B cell (primary cell): ENCODE data around the gene ATP9B. TPM values are rescaled to one million over a fixed set of nuclear protein-coding genes. Genes with fewer than 3 reads are reported as not detected.

ENCODE experiments used
- ATAC-seq: fragments of 200-7000 bp; cut with Tn5 transposase; one replicate; pipeline ENCODE4 v1.10.0; 2021; ENCODE audit warnings: low read depth, mild to moderate bottlenecking, moderate number of reproducible peaks, moderate library complexity
- CTCF ChIA-PET: fragments of 350-600 bp; sonication (Branson Sonifier 250); formaldehyde crosslinking; loops from one replicate; lab custom pipeline; 2021; ENCODE audit warnings: antibody characterized with exemption, inconsistent platforms; lab: Charles Lee
- POLR2A ChIA-PET: fragments of 350-600 bp; sonication (Branson Sonifier 250); formaldehyde crosslinking; loops from one replicate; lab custom pipeline; 2021; ENCODE audit warnings: antibody characterized with exemption; lab: Charles Lee
- DNase-seq: peaks from one replicate; pipeline ENCODE4 v3.0.0; 2013
- H2AFZ ChIP-seq: 2 replicates; pipeline ENCODE4 v1.6.1; 2012; ENCODE audit warnings: mild to moderate bottlenecking, low read depth, low read length; ENCODE audit not compliant: insufficient read depth, poor library complexity, severe bottlenecking
- H3K27ac ChIP-seq, 2 donors: 1 replicate in 1 of 2; 2 replicates in 1 of 2; pipeline ENCODE4 v1.5.1; 2012 to 2013; ENCODE audit warnings: low read length in 2 of 2, mild to moderate bottlenecking in 2 of 2, moderate library complexity in 1 of 2
- H3K27me3 ChIP-seq, 4 experiments: fragments of 200-600 bp in 1 of 4; sonication (generic) in 1 of 4; replicated peaks in 1 of 4; 1 replicate in 2 of 4; 2 replicates in 2 of 4; pipeline versions ENCODE4 v1.6.1 to v1.7.0; 2013 to 2016; ENCODE audit warnings: low read length in 3 of 4, mild to moderate bottlenecking in 2 of 4, mixed read lengths in 1 of 4, moderate library complexity in 1 of 4; ENCODE audit not compliant: insufficient read depth in 4 of 4, control insufficient read depth in 3 of 4; ENCODE audit errors: control extremely low read depth in 1 of 4
- H3K36me3 ChIP-seq, 2 experiments: replicated peaks in 1 of 2; 1 replicate in 1 of 2; 2 replicates in 1 of 2; pipeline versions ENCODE4 v1.6.1 to v1.7.1; 2013; ENCODE audit warnings: low read length in 1 of 2; ENCODE audit not compliant: insufficient read depth in 2 of 2, control insufficient read depth in 1 of 2; ENCODE audit errors: control extremely low read depth in 1 of 2, extremely low read depth in 1 of 2
- H3K4me1 ChIP-seq, 2 donors: fragments of 200-600 bp in 1 of 2; sonication (generic) in 1 of 2; 1 replicate in 1 of 2; 2 replicates in 1 of 2; pipeline versions ENCODE4 v1.5.1 to v1.6.1; 2013 to 2017; ENCODE audit warnings: low read length in 2 of 2; ENCODE audit not compliant: control insufficient read depth in 2 of 2, insufficient read depth in 2 of 2
- H3K4me2 ChIP-seq: replicated peaks from 2 replicates; pipeline ENCODE3; 2012; ENCODE audit warnings: mild to moderate bottlenecking, low read depth, low read length; ENCODE audit not compliant: poor library complexity, severe bottlenecking
- H3K4me3 ChIP-seq, 5 experiments: fragments of 200-600 bp in 1 of 5; sonication (generic) in 1 of 5; 1 replicate in 3 of 5; 2 replicates in 2 of 5; pipeline versions ENCODE4 v1.5.1 to v1.7.0; 2011 to 2016; ENCODE audit warnings: low read length in 4 of 5, mild to moderate bottlenecking in 4 of 5, low read depth in 2 of 5, control low read depth in 1 of 5, moderate library complexity in 1 of 5; ENCODE audit not compliant: insufficient read depth in 1 of 5; ENCODE audit errors: control extremely low read depth in 1 of 5, extremely low read depth in 1 of 5
- H3K79me2 ChIP-seq: fragments of 200-600 bp; sonication (generic); one replicate; pipeline ENCODE4 v1.6.0; 2016; ENCODE audit warnings: low read length; ENCODE audit not compliant: control insufficient read depth, insufficient read depth
- H3K9ac ChIP-seq: fragments of 200-600 bp; sonication (generic); 2 replicates; pipeline ENCODE4 v1.6.1; 2017; ENCODE audit warnings: mild to moderate bottlenecking, low read length, moderate library complexity
- H3K9me3 ChIP-seq, 3 donors: one replicate each; pipeline versions ENCODE4 v1.6.1 to v1.7.1; 2013; ENCODE audit warnings: low read length in 2 of 3; ENCODE audit not compliant: control insufficient read depth in 2 of 3, insufficient read depth in 1 of 3; ENCODE audit errors: control extremely low read depth in 1 of 3
- H4K20me1 ChIP-seq: 2 replicates; pipeline ENCODE4 v1.6.0; 2012; ENCODE audit warnings: mild to moderate bottlenecking, low read length; ENCODE audit not compliant: insufficient read depth, control insufficient read depth, poor library complexity, severe bottlenecking
- H3K27ac Mint-ChIP-seq: one replicate; pipeline ENCODE4 v1.8.0; 2021; ENCODE audit warnings: mixed read lengths
- H3K27me3 Mint-ChIP-seq: one replicate; pipeline ENCODE4 v1.8.0; 2021; ENCODE audit warnings: mixed read lengths
- H3K4me1 Mint-ChIP-seq: one replicate; pipeline ENCODE4 v1.8.0; 2021; ENCODE audit warnings: mixed read lengths
- H3K4me3 Mint-ChIP-seq: one replicate; pipeline ENCODE4 v1.8.0; 2021; ENCODE audit warnings: mixed read lengths
- H3K9me3 Mint-ChIP-seq: one replicate; pipeline ENCODE4 v1.8.0; 2022; ENCODE audit warnings: mixed read lengths; ENCODE audit not compliant: insufficient read depth
- CTCF ChIP-seq: fragments of 200-600 bp; IDR thresholded peaks from one replicate; pipeline ENCODE4 v1.8.0; 2022; ENCODE audit warnings: antibody characterized with exemption, mild to moderate bottlenecking
- EZH2 ChIP-seq: IDR thresholded peaks from 2 replicates; pipeline ENCODE4 v1.6.1; 2012; ENCODE audit warnings: borderline replicate concordance, low read depth, mild to moderate bottlenecking, moderate library complexity, low read length; ENCODE audit not compliant: insufficient read depth, poor library complexity, severe bottlenecking
- WGBS: methylation state at CpG from one replicate; pipeline ENCODE4 v1.1.5; 2013; ENCODE audit warnings: missing lambda C conversion rate; ENCODE audit not compliant: insufficient coverage; 5-methylcytosine and 5-hydroxymethylcytosine counted together
- intact Hi-C: fragments of 100-400 bp; cut with micrococcal nuclease; formaldehyde crosslinking; loops from one replicate; pipeline ENCODE4 v1.10.0; 2022
- polyA plus RNA-seq: library from polyadenylated mRNA; depleted of rRNA; stranded (reverse); fragments of >200 nt; gene quantifications from 2 replicates; pipeline ENCODE4 v1.2.3, GENCODE V29; 2012
- total RNA-seq, 2 donors: library from RNA; stranded (reverse); fragments of 120-200 nt in 1 of 2; gene quantifications; 1 replicate in 1 of 2; 2 replicates in 1 of 2; pipeline versions ENCODE4 v1.2.3 to v1.2.4, GENCODE V29; 2013 to 2022

ATP9B gene
- total and polyA plus RNA-seq, 2 donors (not counting 1 experiment from before 2014, with no cell fraction given): 34.3 to 71.7 TPM

DNA sequence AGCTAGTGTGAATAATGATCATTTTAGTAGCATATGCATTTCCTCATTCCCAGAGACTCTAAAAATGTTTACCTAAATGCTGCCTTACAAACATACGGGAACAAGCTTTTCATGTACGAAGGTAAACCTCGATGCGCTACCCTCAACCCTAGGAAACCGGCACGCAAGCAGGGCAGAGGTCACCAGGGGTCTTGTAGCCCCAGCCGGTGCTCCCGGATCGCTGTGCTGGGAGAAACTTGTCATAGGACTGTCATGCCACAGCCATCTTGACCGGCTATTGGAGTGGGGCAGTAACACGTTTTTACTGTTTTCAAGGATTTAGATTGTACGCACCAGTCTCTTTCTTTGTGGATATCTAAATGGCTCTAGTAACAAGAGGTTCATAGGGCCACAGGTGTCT is 291.7 kb downstream of the ATP9B start:
- H3K27me3 Mint-ChIP-seq: no peaks in the 10 kb centered on the region
- Histone ChIP-seq H3K27ac (no peak overlapping the region), H3K9ac (no peak overlapping the region), H3K4me1 (peaks cover 0 to 6% of the 10 kb centered on the region in 2 donors), H3K4me2 (no peak overlapping the region), H3K9me3 (no peaks in the 10 kb centered on the region), H3K79me2 (no peaks in the 10 kb centered on the region), H3K27me3 (no peaks in the 10 kb centered on the region), H4K20me1 (no peaks in the 10 kb centered on the region), H3K36me3 (peaks cover 0 to 36% of the 10 kb centered on the region in 2 experiments), H2AFZ (no peak overlapping the region), H3K4me3 (no peak overlapping the region)
- TF ChIP-seq EZH2 (no peak), CTCF (no peak)
- peaks cover 7% of the 10 kb centered on the region for H3K4me1 Mint-ChIP-seq
- intact Hi-C loops: no loop called here
- 98% methylated on average over 12 of the region's 12 CpGs for WGBS
- DNase-seq: no peak
- no peak overlapping the region for H3K27ac Mint-ChIP-seq
- H3K4me3 Mint-ChIP-seq: no peak overlapping the region
- H3K9me3 Mint-ChIP-seq: no peaks in the 10 kb centered on the region
- no peak for ATAC-seq
- ChIA-PET CTCF (interaction anchor here (0.6 to 1.4 kb wide), 3 partner anchors 16 to 286 kb away, joined by 3 to 4 read pairs (median 4); no protein-coding TSS in a partner anchor), POLR2A (no interaction called here)

- Histone ChIP-seq H4K20me1 (no peaks in the 10 kb centered on the region), H3K4me3 (no peak overlapping the region), H3K36me3 (peaks cover 0 to 37% of the 10 kb centered on the region in 2 experiments), H3K9me3 (no peaks in the 10 kb centered on the region), H2AFZ (no peak overlapping the region), H3K27ac (no peak overlapping the region), H3K27me3 (no peaks in the 10 kb centered on the region), H3K4me1 (no peaks in the 10 kb centered on the region), H3K4me2 (no peak overlapping the region), H3K79me2 (no peaks in the 10 kb centered on the region), H3K9ac (no peak overlapping the region)
- no peak for TF ChIP-seq EZH2
- TF ChIP-seq CTCF: no peak
- Mint-ChIP-seq H3K4me3 (no peak overlapping the region), H3K4me1 (no peaks in the 10 kb centered on the region), H3K9me3 (no peaks in the 10 kb centered on the region), H3K27ac (no peak overlapping the region), H3K27me3 (no peaks in the 10 kb centered on the region)
- WGBS: 95% methylated on average over 15 of the region's 20 CpGs
- DNase-seq (no peak), ATAC-seq (no peak)
- CTCF ChIA-PET: no interaction called here
- POLR2A ChIA-PET: no interaction called here
- intact Hi-C loops: no loop called here
These were observed 292.8 kb downstream of the ATP9B start for GRCh38 chr18:79361766-79362522.
